Activated B cell treated with CpG ODN at 0.5 μM for 24 hours (primary cell): ENCODE measurements around the gene TATDN2. TPM values are rescaled to one million over a fixed set of nuclear protein-coding genes. Genes with fewer than 3 reads are reported as not detected.

Experiments used
- ATAC-seq: fragments of 200-7000 bp; cut with Tn5 transposase; one replicate; pipeline ENCODE4 v1.10.0; 2021; ENCODE audit warnings: low read depth, mild to moderate bottlenecking, moderate library complexity
- CTCF ChIA-PET: fragments of 350-600 bp; sonication (Branson Sonifier 250); formaldehyde crosslinking; loops from one replicate; lab custom pipeline; 2021; ENCODE audit warnings: antibody characterized with exemption; lab: Charles Lee
- POLR2A ChIA-PET: fragments of 350-600 bp; sonication (Branson Sonifier 250); formaldehyde crosslinking; loops from one replicate; lab custom pipeline; 2021; ENCODE audit warnings: antibody characterized with exemption; lab: Charles Lee
- DNase-seq: peaks from one replicate; pipeline ENCODE4 v3.0.0; 2022
- H3K27ac Mint-ChIP-seq: one replicate; pipeline ENCODE4 v1.8.0; 2020; ENCODE audit warnings: mixed read lengths
- H3K27me3 Mint-ChIP-seq: one replicate; pipeline ENCODE4 v1.8.0; 2021; ENCODE audit warnings: mixed read lengths
- H3K36me3 Mint-ChIP-seq: one replicate; pipeline ENCODE4 v1.8.0; 2021; ENCODE audit warnings: low read depth, mixed read lengths
- H3K4me1 Mint-ChIP-seq: one replicate; pipeline ENCODE4 v1.8.0; 2021; ENCODE audit warnings: mixed read lengths
- H3K4me3 Mint-ChIP-seq: one replicate; pipeline ENCODE4 v1.8.0; 2020; ENCODE audit warnings: mild to moderate bottlenecking, mixed read lengths
- H3K9me3 Mint-ChIP-seq: one replicate; pipeline ENCODE4 v1.8.0; 2020; ENCODE audit warnings: mixed read lengths
- intact Hi-C: fragments of 100-400 bp; cut with micrococcal nuclease; formaldehyde crosslinking; loops from one replicate; pipeline ENCODE4 v1.15.1; 2024
- total RNA-seq: library from RNA; stranded (reverse); gene quantifications from 2 replicates; pipeline ENCODE4 v1.2.3, GENCODE V29; 2022
- TF ChIP-seq, protein P1 (sequence below): fragments of 200-600 bp; IDR thresholded peaks from one replicate; pipeline ENCODE4 v1.8.0; 2022; ENCODE audit warnings: antibody characterized with exemption, mild to moderate bottlenecking

Gene TATDN2, protein sequence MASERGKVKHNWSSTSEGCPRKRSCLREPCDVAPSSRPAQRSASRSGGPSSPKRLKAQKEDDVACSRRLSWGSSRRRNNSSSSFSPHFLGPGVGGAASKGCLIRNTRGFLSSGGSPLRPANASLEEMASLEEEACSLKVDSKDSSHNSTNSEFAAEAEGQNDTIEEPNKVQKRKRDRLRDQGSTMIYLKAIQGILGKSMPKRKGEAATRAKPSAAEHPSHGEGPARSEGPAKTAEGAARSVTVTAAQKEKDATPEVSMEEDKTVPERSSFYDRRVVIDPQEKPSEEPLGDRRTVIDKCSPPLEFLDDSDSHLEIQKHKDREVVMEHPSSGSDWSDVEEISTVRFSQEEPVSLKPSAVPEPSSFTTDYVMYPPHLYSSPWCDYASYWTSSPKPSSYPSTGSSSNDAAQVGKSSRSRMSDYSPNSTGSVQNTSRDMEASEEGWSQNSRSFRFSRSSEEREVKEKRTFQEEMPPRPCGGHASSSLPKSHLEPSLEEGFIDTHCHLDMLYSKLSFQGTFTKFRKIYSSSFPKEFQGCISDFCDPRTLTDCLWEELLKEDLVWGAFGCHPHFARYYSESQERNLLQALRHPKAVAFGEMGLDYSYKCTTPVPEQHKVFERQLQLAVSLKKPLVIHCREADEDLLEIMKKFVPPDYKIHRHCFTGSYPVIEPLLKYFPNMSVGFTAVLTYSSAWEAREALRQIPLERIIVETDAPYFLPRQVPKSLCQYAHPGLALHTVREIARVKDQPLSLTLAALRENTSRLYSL
- total RNA-seq = 55.6 and 56.2 TPM in 2 replicates

DNA sequence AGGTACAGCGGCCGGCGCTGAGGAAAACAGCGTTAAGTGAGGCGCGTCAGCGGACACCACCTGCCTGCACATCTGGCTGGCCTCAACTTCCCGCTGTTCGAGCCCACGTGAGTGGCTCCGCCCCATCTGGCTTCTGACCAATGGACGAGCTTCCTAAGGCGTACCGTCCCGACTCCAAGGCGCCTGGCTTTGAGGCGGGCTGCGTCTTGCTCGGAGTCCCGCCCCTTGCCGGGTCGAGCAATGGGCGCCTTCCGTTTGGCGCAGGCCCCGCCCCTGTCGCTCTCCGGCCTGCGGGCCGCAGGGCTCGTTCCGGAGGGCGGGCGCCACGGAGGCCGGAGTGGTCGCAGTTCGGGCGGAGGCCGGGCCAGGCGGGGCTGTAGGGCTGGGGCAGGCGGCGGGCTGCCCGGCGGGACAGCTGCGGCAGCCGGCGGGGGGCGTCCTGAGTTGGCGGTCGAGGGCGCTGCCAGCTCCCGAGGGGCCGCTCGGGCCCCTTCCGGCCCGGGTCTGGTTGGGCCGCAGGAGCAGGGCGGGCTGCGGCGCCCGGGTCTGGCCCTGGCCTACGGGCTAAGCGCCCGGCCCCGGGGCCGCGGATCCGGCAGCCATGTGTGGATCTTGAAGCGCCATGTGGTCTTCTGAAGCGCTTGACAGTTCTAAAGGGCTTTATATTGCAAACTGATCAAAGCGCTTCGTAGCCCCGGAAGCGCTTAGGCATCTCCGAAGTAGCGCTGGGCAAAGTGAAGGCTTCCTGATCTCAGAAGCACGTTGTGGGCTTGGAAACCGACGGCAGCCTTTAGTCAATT is at the start of gene TATDN2:
Gene TATDN2, plus strand, starts transcription at position 276 of the 800 bp plus-strand sequence. CDS start 742 bp downstream, outside the sequence.
- Mint-ChIP-seq H3K27me3 (no peaks in the 10 kb centered on the region), H3K36me3 (peaks cover 52% of the 10 kb centered on the region), H3K4me3 (peak within 1 kb of the TSS; percentile 95), H3K9me3 (peaks cover 13% of the 10 kb centered on the region), H3K27ac (peak within 1 kb of the TSS; percentile 91), H3K4me1 (peaks cover 39% of the 10 kb centered on the region)
- ChIA-PET CTCF (interaction anchor here (0.7 to 1.3 kb wide), 5 partner anchors 25 to 315 kb away, joined by 3 to 4 read pairs (median 3); partner anchors contain the start of genes BRK1 and GHRL), POLR2A (interaction anchor here (0.6 to 2.4 kb wide), 35 partner anchors 11 to 851 kb away, joined by 3 to 17 read pairs (median 6); partner anchors contain the start of genes ARPC4, BRK1, CRELD1 and EMC3)
- ATAC-seq (peak; percentile 97), DNase-seq (peak; percentile 88)
- TF ChIP-seq, protein P1, sequence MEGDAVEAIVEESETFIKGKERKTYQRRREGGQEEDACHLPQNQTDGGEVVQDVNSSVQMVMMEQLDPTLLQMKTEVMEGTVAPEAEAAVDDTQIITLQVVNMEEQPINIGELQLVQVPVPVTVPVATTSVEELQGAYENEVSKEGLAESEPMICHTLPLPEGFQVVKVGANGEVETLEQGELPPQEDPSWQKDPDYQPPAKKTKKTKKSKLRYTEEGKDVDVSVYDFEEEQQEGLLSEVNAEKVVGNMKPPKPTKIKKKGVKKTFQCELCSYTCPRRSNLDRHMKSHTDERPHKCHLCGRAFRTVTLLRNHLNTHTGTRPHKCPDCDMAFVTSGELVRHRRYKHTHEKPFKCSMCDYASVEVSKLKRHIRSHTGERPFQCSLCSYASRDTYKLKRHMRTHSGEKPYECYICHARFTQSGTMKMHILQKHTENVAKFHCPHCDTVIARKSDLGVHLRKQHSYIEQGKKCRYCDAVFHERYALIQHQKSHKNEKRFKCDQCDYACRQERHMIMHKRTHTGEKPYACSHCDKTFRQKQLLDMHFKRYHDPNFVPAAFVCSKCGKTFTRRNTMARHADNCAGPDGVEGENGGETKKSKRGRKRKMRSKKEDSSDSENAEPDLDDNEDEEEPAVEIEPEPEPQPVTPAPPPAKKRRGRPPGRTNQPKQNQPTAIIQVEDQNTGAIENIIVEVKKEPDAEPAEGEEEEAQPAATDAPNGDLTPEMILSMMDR = no peak
- intact Hi-C loops = loop anchor here (1.0 to 5.0 kb wide), 13 partner anchors 44 to 852 kb away; partner anchors contain the start of genes BRK1, BRPF1, CRELD1 and FANCD2

DNA sequence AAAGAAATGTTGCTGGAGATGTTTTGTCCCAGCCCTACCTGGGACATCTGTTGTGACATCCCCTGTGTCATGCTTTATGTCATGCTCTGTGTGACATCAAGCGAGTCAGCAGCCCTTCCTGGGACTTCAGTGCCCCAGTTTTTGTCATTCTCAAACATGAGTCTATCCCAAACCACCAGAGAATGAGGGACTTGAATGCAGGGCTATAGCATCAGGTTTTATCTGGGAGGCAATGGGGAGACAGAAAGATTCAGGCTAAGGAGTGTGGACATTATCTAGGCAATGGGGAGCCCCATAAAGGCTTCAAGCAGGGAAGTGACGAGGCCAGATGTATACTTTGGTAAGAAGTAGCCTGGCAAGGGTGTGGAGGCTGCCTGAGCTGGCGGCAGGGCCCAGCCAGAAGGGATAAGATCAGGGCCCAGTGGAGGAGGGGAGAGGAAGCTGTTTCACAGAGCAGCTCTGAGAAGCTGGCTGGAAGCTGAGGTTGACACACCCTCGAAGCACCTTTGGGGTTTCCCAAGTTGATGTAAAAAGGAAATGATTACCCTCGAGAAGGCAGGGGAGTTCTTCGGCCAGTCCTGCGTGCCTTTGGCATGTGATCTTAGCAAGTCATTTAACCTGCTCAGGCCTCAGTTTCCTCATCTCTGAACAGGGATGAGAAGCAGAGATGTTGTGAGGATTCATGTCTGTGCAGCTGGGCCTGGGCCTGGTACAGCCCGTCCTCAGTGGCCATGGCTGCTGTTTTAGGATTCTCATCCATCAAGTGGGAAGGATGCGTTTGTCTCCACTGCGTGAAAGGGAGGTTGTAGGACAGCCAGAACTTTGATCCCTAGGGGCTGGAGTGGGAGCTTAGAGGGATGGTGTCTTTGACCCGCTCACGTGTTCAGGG is 49.3 kb upstream of the TATDN2 start:
- no peaks in the 10 kb centered on the region for H3K27me3 Mint-ChIP-seq
- TF ChIP-seq, protein P1 = no peak
- H3K9me3 Mint-ChIP-seq = no peaks in the 10 kb centered on the region
- ChIA-PET POLR2A (interaction anchor here (0.8 to 6.7 kb wide), 19 partner anchors 7 to 802 kb away, joined by 3 to 51 read pairs (median 5); partner anchors contain the start of genes ARPC4, CRELD1, GHRL and IRAK2), CTCF (interaction anchor here (1.1 to 2.6 kb wide), 4 partner anchors 25 to 35 kb away, joined by 4 to 11 read pairs (median 4); partner anchors contain the start of gene IRAK2)
- DNase-seq (peak; percentile 47), ATAC-seq (peak; percentile 67)
- H3K4me3 Mint-ChIP-seq = peak overlapping the region; percentile 71
- peak overlapping the region; percentile 99 for H3K27ac Mint-ChIP-seq
- H3K4me1 Mint-ChIP-seq = peaks cover 82% of the 10 kb centered on the region
- intact Hi-C loops = loop anchor here (1.0 kb wide), 4 partner anchors 8 to 34 kb away; no protein-coding TSS in a partner anchor
- H3K36me3 Mint-ChIP-seq = peaks cover 23% of the 10 kb centered on the region

DNA sequence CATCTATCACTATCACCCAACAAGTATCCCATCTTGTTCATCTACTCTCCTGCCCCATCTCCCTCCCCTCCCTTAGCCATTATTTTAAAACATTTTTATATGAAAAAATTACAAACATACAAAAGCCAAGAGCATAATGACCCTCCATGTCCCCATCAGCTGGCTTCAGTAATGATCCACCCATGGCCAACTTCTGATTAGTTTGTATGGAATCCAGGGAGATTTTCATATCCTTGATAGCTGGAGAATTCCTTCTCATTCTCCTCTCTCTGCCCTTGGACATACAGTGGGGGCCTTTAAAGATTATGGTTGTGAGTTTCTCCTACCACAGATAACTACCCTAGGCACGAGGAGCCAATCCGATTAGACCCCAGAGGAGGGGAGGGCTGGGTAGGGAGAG is 43.3 kb upstream of the TATDN2 start:
- no peak overlapping the region for H3K27ac Mint-ChIP-seq
- no peaks in the 10 kb centered on the region for H3K9me3 Mint-ChIP-seq
- intact Hi-C loops = no loop called here
- ChIA-PET CTCF (interaction anchor here (1.0 to 1.6 kb wide), 3 partner anchors 10 to 41 kb away, joined by 3 to 4 read pairs (median 3); no protein-coding TSS in a partner anchor), POLR2A (interaction anchor here (0.7 to 6.7 kb wide), 2 partner anchors 10 to 13 kb away, joined by 3 to 51 read pairs; no protein-coding TSS in a partner anchor)
- H3K36me3 Mint-ChIP-seq = peaks cover 37% of the 10 kb centered on the region
- DNase-seq (no peak), ATAC-seq (no peak)
- no peaks in the 10 kb centered on the region for H3K27me3 Mint-ChIP-seq
- H3K4me3 Mint-ChIP-seq = no peak overlapping the region
- peaks cover 24% of the 10 kb centered on the region for H3K4me1 Mint-ChIP-seq
- TF ChIP-seq, protein P1 = no peak
